ENCODE measurements around the gene ATF3. TPM values are rescaled to one million over a fixed set of nuclear protein-coding genes. Genes with fewer than 3 reads are reported as not detected.

Gene ATF3
- total and polyA plus RNA-seq, 2 donors (not counting 1 experiment from before 2014, with no cell fraction given), result 33.8 to 35.7 TPM

DNA sequence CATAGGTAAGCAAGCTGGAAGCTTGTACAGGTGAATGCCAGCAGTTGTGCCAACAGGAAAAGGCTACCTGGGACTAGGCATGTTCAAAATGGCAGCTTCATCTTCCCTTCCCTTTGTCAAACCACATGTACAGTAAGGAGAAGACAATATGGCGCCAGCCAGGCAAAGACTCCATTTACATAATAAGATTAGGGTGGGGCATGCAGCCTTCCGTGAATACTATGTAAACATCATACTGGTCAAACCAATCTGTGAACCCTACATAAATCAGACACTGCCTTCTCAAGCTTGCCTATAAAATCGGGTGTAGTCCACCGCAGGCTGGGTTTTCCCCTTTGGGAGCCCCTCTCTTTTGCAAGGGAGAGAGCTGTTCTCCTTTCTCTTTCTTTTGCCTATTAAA lies 24.6 kb downstream of the ATF3 start:
- Histone ChIP-seq H4K20me1 (ENCODE audit: control insufficient read depth, extremely low read depth, insufficient read depth, low read length) (no peaks in the 10 kb centered on the region), H3K79me2 (ENCODE audit: control insufficient read depth, insufficient read depth, low read length) (no peaks in the 10 kb centered on the region), H3K36me3 (ENCODE audit: control insufficient read depth, insufficient read depth, low read length) (no peaks in the 10 kb centered on the region), H3K27ac (ENCODE audit: insufficient read depth, low read length) (no peak overlapping the region), H3K4me1 (ENCODE audit: control insufficient read depth, extremely low read depth, insufficient read depth, low read length) (peaks cover 22% of the 10 kb centered on the region), H3K27me3 (ENCODE audit: control insufficient read depth, insufficient read depth, low read length) (peaks cover 4% of the 10 kb centered on the region), H3K4me3 (replicated peaks in 1 of 4; ENCODE audit: control extremely low read depth in 1 of 4, insufficient read depth in 1 of 4, low read depth in 3 of 4, low read length in 4 of 4) (no peak overlapping the region), H3K4me2 (ENCODE audit: extremely low read depth, insufficient read depth, low read length) (no peak overlapping the region), H2AFZ (ENCODE audit: low read length) (no peak overlapping the region), H3K9me3 (ENCODE audit: control insufficient read depth, insufficient read depth, low read depth, low read length) (no peaks in the 10 kb centered on the region), H3K9ac (ENCODE audit: insufficient read depth, low read length) (no peak overlapping the region)
- no peak for DNase-seq (ENCODE audit: low read depth in 2 of 2)
- TF ChIP-seq, protein P1, sequence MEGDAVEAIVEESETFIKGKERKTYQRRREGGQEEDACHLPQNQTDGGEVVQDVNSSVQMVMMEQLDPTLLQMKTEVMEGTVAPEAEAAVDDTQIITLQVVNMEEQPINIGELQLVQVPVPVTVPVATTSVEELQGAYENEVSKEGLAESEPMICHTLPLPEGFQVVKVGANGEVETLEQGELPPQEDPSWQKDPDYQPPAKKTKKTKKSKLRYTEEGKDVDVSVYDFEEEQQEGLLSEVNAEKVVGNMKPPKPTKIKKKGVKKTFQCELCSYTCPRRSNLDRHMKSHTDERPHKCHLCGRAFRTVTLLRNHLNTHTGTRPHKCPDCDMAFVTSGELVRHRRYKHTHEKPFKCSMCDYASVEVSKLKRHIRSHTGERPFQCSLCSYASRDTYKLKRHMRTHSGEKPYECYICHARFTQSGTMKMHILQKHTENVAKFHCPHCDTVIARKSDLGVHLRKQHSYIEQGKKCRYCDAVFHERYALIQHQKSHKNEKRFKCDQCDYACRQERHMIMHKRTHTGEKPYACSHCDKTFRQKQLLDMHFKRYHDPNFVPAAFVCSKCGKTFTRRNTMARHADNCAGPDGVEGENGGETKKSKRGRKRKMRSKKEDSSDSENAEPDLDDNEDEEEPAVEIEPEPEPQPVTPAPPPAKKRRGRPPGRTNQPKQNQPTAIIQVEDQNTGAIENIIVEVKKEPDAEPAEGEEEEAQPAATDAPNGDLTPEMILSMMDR (conservative IDR thresholded peaks at IDR 0.05 in 1 of 2, IDR thresholded peaks at IDR 0.05 in 1 of 2; ENCODE audit: low read depth in 1 of 2, low read length in 2 of 2), result no peak
- TF ChIP-seq EZH2 (IDR thresholded peaks at IDR 0.05; ENCODE audit: low read length, missing control alignments), result no peak

DNA sequence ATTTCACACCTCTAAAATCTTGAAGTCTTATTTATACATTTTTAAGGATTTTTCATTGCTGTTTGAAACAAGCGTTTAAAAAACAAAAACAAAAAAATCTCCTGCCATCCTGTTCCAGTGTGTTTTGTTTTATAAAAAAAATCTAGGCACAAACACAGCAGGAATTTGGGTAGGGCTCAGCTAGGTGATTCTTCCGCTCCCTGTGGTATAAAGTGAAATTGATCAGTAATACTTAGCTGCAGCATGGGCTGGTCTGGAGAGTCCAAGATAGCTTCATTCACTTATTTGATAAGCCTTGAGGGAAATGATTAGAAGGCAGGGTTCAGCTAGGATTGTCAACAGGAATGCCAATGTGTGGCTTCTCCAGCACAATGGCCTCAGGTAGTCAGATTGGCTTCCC lies 25.7 kb downstream of the ATF3 start:
- TF ChIP-seq, protein P1 (conservative IDR thresholded peaks at IDR 0.05 in 1 of 2, IDR thresholded peaks at IDR 0.05 in 1 of 2; ENCODE audit: low read depth in 1 of 2, low read length in 2 of 2), result no peak
- TF ChIP-seq EZH2 (IDR thresholded peaks at IDR 0.05; ENCODE audit: low read length, missing control alignments), result no peak
- Histone ChIP-seq H3K4me2 (ENCODE audit: extremely low read depth, insufficient read depth, low read length) (no peak overlapping the region), H3K4me3 (replicated peaks in 1 of 4; ENCODE audit: control extremely low read depth in 1 of 4, insufficient read depth in 1 of 4, low read depth in 3 of 4, low read length in 4 of 4) (no peak overlapping the region), H3K27ac (ENCODE audit: insufficient read depth, low read length) (no peak overlapping the region), H3K4me1 (ENCODE audit: control insufficient read depth, extremely low read depth, insufficient read depth, low read length) (peaks cover 29% of the 10 kb centered on the region), H3K27me3 (ENCODE audit: control insufficient read depth, insufficient read depth, low read length) (peaks cover 6% of the 10 kb centered on the region), H3K79me2 (ENCODE audit: control insufficient read depth, insufficient read depth, low read length) (no peaks in the 10 kb centered on the region), H3K36me3 (ENCODE audit: control insufficient read depth, insufficient read depth, low read length) (no peaks in the 10 kb centered on the region), H2AFZ (ENCODE audit: low read length) (no peak overlapping the region), H3K9ac (ENCODE audit: insufficient read depth, low read length) (no peak overlapping the region), H4K20me1 (ENCODE audit: control insufficient read depth, extremely low read depth, insufficient read depth, low read length) (no peaks in the 10 kb centered on the region), H3K9me3 (ENCODE audit: control insufficient read depth, insufficient read depth, low read depth, low read length) (no peaks in the 10 kb centered on the region)
- DNase-seq (ENCODE audit: low read depth in 2 of 2), result no peak

DNA sequence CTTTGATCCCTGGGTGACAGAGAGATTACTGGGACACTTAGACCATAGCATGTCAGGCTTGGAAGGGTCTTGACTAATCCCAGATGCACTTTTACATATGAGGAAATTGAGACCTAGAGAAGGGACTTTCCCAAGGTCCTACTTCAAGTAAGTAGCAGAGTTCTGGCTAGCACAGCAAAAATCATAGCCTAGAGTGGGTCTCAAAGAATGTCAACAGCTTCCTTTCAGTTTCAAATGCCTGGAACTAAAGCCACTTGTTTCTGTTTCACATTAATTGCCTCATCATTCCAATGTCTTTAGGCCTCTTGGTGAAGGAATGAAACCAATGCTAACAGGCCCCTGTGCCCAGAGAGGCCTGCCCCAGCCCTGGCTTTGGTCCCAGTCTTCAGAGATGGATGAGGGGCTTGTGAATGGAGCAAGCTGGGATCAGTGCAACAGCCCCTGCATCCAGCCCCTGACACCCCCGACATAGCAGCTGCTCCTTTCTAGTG lies 26.6 kb downstream of the ATF3 start:
- peaks cover 32% of the 10 kb centered on the region for H3K4me1 ChIP-seq (ENCODE audit: control insufficient read depth, extremely low read depth, insufficient read depth, low read length)
- H2AFZ ChIP-seq (ENCODE audit: low read length), result no peak overlapping the region
- peak; percentile 47 for DNase-seq (ENCODE audit: low read depth in 2 of 2)
- no peak overlapping the region for H3K4me2 ChIP-seq (ENCODE audit: extremely low read depth, insufficient read depth, low read length)
- no peak overlapping the region for H3K4me3 ChIP-seq (replicated peaks in 1 of 4; ENCODE audit: control extremely low read depth in 1 of 4, insufficient read depth in 1 of 4, low read depth in 3 of 4, low read length in 4 of 4)
- H4K20me1 ChIP-seq (ENCODE audit: control insufficient read depth, extremely low read depth, insufficient read depth, low read length), result no peaks in the 10 kb centered on the region
- TF ChIP-seq, protein P1 (conservative IDR thresholded peaks at IDR 0.05 in 1 of 2, IDR thresholded peaks at IDR 0.05 in 1 of 2; ENCODE audit: low read depth in 1 of 2, low read length in 2 of 2), result no peak
- no peak for TF ChIP-seq EZH2 (IDR thresholded peaks at IDR 0.05; ENCODE audit: low read length, missing control alignments)
- peak overlapping the region; percentile 90 for H3K27ac ChIP-seq (ENCODE audit: insufficient read depth, low read length)
- H3K9ac ChIP-seq (ENCODE audit: insufficient read depth, low read length), result no peak overlapping the region
- H3K79me2 ChIP-seq (ENCODE audit: control insufficient read depth, insufficient read depth, low read length), result no peaks in the 10 kb centered on the region
- H3K9me3 ChIP-seq (ENCODE audit: control insufficient read depth, insufficient read depth, low read depth, low read length), result no peaks in the 10 kb centered on the region
- H3K27me3 ChIP-seq (ENCODE audit: control insufficient read depth, insufficient read depth, low read length), result peaks cover 2% of the 10 kb centered on the region
- H3K36me3 ChIP-seq (ENCODE audit: control insufficient read depth, insufficient read depth, low read length), result no peaks in the 10 kb centered on the region
